Measurements from ENCODE around the gene RBM12.
"Not testable (repeated sequence)": the region's sequence is repeated elsewhere in the genome, so short reads cannot be mapped to it uniquely, and the experiment has no call there.

RBM12 gene, protein sequence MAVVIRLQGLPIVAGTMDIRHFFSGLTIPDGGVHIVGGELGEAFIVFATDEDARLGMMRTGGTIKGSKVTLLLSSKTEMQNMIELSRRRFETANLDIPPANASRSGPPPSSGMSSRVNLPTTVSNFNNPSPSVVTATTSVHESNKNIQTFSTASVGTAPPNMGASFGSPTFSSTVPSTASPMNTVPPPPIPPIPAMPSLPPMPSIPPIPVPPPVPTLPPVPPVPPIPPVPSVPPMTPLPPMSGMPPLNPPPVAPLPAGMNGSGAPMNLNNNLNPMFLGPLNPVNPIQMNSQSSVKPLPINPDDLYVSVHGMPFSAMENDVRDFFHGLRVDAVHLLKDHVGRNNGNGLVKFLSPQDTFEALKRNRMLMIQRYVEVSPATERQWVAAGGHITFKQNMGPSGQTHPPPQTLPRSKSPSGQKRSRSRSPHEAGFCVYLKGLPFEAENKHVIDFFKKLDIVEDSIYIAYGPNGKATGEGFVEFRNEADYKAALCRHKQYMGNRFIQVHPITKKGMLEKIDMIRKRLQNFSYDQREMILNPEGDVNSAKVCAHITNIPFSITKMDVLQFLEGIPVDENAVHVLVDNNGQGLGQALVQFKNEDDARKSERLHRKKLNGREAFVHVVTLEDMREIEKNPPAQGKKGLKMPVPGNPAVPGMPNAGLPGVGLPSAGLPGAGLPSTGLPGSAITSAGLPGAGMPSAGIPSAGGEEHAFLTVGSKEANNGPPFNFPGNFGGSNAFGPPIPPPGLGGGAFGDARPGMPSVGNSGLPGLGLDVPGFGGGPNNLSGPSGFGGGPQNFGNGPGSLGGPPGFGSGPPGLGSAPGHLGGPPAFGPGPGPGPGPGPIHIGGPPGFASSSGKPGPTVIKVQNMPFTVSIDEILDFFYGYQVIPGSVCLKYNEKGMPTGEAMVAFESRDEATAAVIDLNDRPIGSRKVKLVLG

GRCh38 chr20:35664466-35665206 lies at the start of gene RBM12, which contains the start of gene CPNE1:
RBM12 (minus strand) TSS chr20:35664900; CDS start chr20:35655322, 9,578 bp downstream.
CPNE1 (minus strand) TSS chr20:35664900; CDS start chr20:35632923, 31,977 bp downstream.
- peak; percentile 87 for DNase-seq (ENCODE audit: low read depth)

DNA sequence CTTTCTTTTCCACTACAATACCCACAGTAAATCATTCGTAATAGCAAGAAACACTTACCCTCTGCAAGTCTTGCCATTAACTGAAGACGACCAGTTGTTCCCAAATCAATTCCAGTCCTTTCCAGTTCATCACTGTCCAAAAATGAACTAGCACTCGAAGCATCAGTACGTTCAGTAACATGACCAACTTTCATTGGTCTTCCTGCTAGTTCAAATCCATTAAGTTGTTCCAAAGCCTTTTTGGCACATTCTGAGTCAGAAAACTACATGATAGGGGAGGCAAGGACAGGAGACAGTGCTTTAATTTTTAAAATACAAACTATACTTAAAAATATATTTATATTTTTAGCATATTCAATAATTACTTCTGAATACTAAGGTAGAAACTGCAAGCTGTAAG lies 49.4 kb upstream of the RBM12 start:
- DNase-seq (ENCODE audit: low read depth), result no peak

- DNase-seq (ENCODE audit: low read depth), result peak; percentile 22
Measured at GRCh38 chr20:35713120-35713519, 48.4 kb upstream of the RBM12 start.

GRCh38 chr20:35711588-35712209 lies 47.0 kb upstream of the RBM12 start:
- no peak for DNase-seq (ENCODE audit: low read depth)

- no peak for DNase-seq (ENCODE audit: low read depth)
Measured at GRCh38 chr20:35710884-35711587, 46.3 kb upstream of the RBM12 start.

DNA sequence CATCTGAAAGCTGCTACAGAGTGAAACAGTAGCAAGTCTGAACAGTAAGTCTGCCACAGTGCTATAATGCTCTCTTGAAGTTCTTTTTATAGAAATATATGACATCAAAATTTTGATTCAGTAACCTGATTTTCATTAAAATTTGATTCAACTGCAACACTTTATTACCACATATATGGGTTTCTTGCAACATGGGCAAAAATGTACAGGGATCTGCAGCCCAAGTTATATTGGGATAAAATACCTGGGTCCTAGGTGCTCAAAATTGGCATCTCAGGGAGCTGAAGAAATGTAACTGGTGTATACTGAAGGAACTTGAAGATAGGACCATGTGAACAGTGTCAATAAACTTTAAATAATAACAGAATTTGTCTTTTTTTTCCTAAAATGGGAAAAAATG lies 45.3 kb upstream of the RBM12 start:
- no peak for DNase-seq (ENCODE audit: low read depth)

DNA sequence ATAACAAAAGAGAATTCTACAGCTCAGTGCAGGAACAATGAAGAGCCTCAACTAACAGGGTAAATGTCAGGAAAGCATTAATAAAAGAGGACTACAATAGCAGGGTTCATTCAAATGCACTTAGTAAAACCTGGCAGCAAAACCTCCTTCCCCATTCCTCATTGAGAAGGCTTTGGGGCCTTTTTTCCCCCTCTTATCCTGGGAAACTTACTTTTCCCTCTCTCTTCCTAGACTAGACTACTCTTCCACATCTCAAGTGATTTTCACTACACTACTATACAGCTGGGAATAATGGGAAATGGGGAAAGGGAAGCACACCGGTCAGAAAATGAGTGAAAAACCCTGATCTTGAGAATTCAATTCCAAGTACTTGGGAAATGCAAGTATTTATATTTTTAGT lies 44.6 kb upstream of the RBM12 start:
- DNase-seq (ENCODE audit: low read depth), result no peak

DNA sequence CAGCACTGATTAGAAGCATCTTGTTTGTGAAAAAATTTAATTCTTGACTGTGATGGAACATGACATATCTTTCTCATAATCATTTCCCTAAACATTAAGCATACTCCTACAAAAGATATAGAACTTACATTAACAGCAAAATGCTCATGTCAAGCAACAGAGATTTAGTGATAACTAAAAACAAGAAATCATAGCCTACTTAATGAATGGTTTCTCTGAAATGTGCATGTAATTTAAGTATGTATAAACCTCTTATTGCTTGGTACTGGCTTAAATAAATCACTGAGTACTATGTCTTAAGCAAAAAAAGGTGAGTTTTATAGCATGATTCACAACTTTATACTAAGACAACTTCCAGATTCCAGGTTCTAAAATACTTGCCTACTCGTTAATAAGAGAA lies 43.8 kb upstream of the RBM12 start:
- no peak for DNase-seq (ENCODE audit: low read depth)

GRCh38 chr20:35706591-35707529 lies 42.2 kb upstream of the RBM12 start:
- not testable (repeated sequence) for DNase-seq (ENCODE audit: low read depth)

DNA sequence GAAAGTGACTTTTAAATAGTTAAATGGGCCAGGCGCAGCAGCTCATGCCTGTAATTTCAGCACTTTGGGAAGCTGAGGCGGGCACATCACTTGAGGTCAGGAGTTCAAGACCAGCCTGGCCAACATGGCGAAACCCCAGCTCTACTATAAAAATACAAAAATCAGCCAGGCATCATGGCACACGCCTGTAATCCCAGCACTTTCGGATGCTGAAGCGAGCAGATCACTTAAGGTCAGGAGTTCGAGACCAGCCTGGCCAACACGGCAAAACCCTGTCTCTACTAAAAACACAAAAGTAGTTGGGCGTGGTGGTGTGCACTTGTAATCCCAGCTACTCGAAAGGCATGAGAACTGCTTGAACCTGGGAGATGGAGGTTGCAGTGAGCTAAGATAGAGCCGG lies 41.2 kb upstream of the RBM12 start:
- DNase-seq (ENCODE audit: low read depth), result not testable (repeated sequence)

GRCh38 chr20:35704514-35705261 lies 40.0 kb upstream of the RBM12 start:
- no peak for DNase-seq (ENCODE audit: low read depth)

DNA sequence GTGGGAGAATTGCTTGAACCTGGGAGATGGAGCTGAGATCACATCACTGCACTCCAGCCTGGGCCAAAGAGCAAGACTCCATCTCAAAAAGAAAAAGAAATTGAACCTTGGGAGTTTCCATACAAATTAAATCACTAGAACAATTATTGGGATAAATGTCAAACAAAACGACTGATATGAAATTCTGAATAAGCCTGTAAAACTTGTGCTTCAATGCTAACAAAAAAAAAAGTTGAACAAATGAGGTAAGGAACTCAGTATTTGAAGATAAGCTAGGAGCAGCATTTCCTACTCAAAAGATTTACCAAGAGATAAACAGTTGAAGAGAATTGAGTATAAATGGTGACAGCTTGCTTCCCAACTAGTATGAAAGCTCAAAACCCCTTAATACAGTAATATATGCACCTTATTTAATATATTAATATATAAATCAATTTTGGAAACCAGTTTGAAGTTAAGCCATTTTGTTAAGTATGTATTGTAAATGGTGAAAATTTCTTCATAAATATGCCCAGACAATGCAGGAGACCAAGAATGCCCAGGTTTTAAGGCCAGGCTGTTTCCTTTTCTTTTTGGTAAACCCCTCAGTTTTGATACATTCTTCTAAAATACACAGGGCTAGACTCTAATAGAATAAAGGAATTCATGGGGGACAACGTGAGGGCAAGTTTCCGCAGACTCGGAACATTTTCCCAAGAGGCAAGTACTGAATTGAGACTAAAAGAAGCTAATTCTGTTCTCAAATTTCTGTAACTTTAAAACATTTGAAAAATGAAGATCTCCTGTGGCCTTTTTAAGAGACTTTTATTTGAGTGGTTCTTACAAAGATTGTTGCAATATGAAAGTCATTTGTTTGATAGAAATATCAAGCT lies 38.4 kb upstream of the RBM12 start:
- DNase-seq (ENCODE audit: low read depth), result no peak

GRCh38 chr20:35702051-35702823 lies 37.5 kb upstream of the RBM12 start:
- no peak for DNase-seq (ENCODE audit: low read depth)

DNA sequence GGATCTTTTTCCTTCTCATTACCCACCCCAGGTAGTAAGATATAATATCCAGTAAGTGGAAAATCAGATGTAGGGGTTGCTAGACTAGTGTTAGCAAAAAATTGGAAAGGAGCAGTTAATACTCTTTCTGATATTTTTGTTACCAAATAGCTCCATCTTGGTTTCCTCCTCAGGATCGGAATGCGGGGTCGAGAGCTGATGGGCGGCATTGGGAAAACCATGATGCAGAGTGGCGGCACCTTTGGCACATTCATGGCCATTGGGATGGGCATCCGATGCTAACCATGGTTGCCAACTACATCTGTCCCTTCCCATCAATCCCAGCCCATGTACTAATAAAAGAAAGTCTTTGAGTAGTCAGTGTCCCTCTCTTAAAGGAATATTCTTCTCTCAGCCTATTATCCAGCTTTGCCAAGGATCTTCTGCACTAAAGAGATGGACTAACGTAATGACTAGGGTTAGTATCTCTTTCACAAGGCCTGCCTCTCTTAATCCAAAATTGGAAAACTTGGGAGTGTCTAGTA lies 36.0 kb upstream of the RBM12 start:
- DNase-seq (ENCODE audit: low read depth), result no peak

GRCh38 chr20:35699957-35700624 lies 35.4 kb upstream of the RBM12 start:
- DNase-seq (ENCODE audit: low read depth), result no peak

GRCh38 chr20:35699127-35699956 lies 34.6 kb upstream of the RBM12 start, which contains the start of the genes NFS1 and ROMO1:
NFS1 (minus strand) TSS chr20:35699352; CDS start chr20:35699288, 64 bp downstream.
ROMO1 (plus strand) TSS chr20:35699405; CDS start chr20:35699633, 228 bp downstream.
- DNase-seq (ENCODE audit: low read depth), result peak; percentile 74
